Measurements from ENCODE around the gene RRM2.

Gene RRM2

GRCh38 chr2:10166676-10167292, 44.2 kb downstream of the RRM2 start:
- Mint-ChIP-seq H3K27me3 (ENCODE audit: low read depth) (peaks cover 26% of the 10 kb centered on the region), H3K27ac (no peak overlapping the region), H3K9me3 (no peaks in the 10 kb centered on the region), H3K4me1 (peaks cover 43% of the 10 kb centered on the region), H3K36me3 (ENCODE audit: low read depth) (no peaks in the 10 kb centered on the region), H3K4me3 (no peak overlapping the region)
- TF ChIP-seq CTCF (IDR thresholded peaks at IDR 0.05; ENCODE audit: unreplicated experiment in 3 of 3), result no peak

GRCh38 chr2:10167316-10167715, 44.8 kb downstream of the RRM2 start:
- Mint-ChIP-seq H3K27me3 (ENCODE audit: low read depth) (peaks cover 31% of the 10 kb centered on the region), H3K9me3 (no peaks in the 10 kb centered on the region), H3K36me3 (ENCODE audit: low read depth) (no peaks in the 10 kb centered on the region), H3K27ac (peak overlapping the region in 2 of 3 experiments; percentile 49), H3K4me1 (peaks cover 48% of the 10 kb centered on the region), H3K4me3 (no peak overlapping the region)
- no peak for TF ChIP-seq CTCF (IDR thresholded peaks at IDR 0.05; ENCODE audit: unreplicated experiment in 3 of 3)

- no peak for TF ChIP-seq CTCF (IDR thresholded peaks at IDR 0.05; ENCODE audit: unreplicated experiment in 3 of 3)
- Mint-ChIP-seq H3K27me3 (ENCODE audit: low read depth) (peaks cover 31% of the 10 kb centered on the region), H3K4me1 (peaks cover 56% of the 10 kb centered on the region), H3K36me3 (ENCODE audit: low read depth) (no peaks in the 10 kb centered on the region), H3K27ac (peak overlapping the region in 2 of 3 experiments; percentile 49), H3K9me3 (no peaks in the 10 kb centered on the region), H3K4me3 (peak overlapping the region in 1 of 3 experiments; percentile 1)
Measured at GRCh38 chr2:10168221-10168620, 45.7 kb downstream of the RRM2 start.

GRCh38 chr2:10169053-10169578, 46.6 kb downstream of the RRM2 start:
- TF ChIP-seq CTCF (IDR thresholded peaks at IDR 0.05; ENCODE audit: unreplicated experiment in 3 of 3), result no peak
- Mint-ChIP-seq H3K4me3 (no peak overlapping the region), H3K27ac (peak overlapping the region in 1 of 3 experiments; percentile 49), H3K27me3 (ENCODE audit: low read depth) (peaks cover 28% of the 10 kb centered on the region), H3K9me3 (no peaks in the 10 kb centered on the region), H3K36me3 (ENCODE audit: low read depth) (no peaks in the 10 kb centered on the region), H3K4me1 (peaks cover 56% of the 10 kb centered on the region)

- Mint-ChIP-seq H3K4me1 (peaks cover 56% of the 10 kb centered on the region), H3K36me3 (ENCODE audit: low read depth) (no peaks in the 10 kb centered on the region), H3K9me3 (no peaks in the 10 kb centered on the region), H3K4me3 (no peak overlapping the region), H3K27me3 (ENCODE audit: low read depth) (peaks cover 25% of the 10 kb centered on the region), H3K27ac (no peak overlapping the region)
- no peak for TF ChIP-seq CTCF (IDR thresholded peaks at IDR 0.05; ENCODE audit: unreplicated experiment in 3 of 3)
Measured at GRCh38 chr2:10169581-10169980, 47.0 kb downstream of the RRM2 start.

- H3K27me3 Mint-ChIP-seq (ENCODE audit: low read depth), result peaks cover 21% of the 10 kb centered on the region
Measured at GRCh38 chr2:10170256-10170655, 47.7 kb downstream of the RRM2 start.

More at GRCh38 chr2:10170256-10170655, 47.7 kb downstream of the RRM2 start:
- no peak for TF ChIP-seq CTCF (IDR thresholded peaks at IDR 0.05; ENCODE audit: unreplicated experiment in 3 of 3)
- H3K4me1 Mint-ChIP-seq, result peaks cover 56% of the 10 kb centered on the region
- H3K27ac Mint-ChIP-seq, result no peak overlapping the region
- H3K36me3 Mint-ChIP-seq (ENCODE audit: low read depth), result no peaks in the 10 kb centered on the region
- H3K4me3 Mint-ChIP-seq, result no peak overlapping the region
- no peaks in the 10 kb centered on the region for H3K9me3 Mint-ChIP-seq

All from nephron (organoid).